Skeletal muscle tissue (tissue), 4 donors: ENCODE measurements around the gene NSUN4. TPM values are rescaled to one million over a fixed set of nuclear protein-coding genes. Genes with fewer than 3 reads are reported as not detected.
A peak's percentile ranks its signal among the peaks of the same experiment; 100 is the strongest.
"Not testable (repeated sequence)": the region's sequence is repeated elsewhere in the genome, so short reads cannot be mapped to it uniquely, and the experiment has no call there.

Source experiments
- H3K27ac ChIP-seq: one replicate; pipeline ENCODE4 v1.7.0; 2013; ENCODE audit warnings: mild to moderate bottlenecking, low read depth, low read length, inconsistent platforms
- H3K27me3 ChIP-seq, 3 donors: one replicate each; pipeline ENCODE4 v1.7.0; 2013; ENCODE audit warnings: low read length in 3 of 3; ENCODE audit not compliant: control insufficient read depth in 3 of 3, insufficient read depth in 3 of 3
- H3K36me3 ChIP-seq, 3 donors: one replicate each; pipeline ENCODE4 v1.7.0; 2013; ENCODE audit warnings: low read length in 3 of 3; ENCODE audit not compliant: control insufficient read depth in 3 of 3, insufficient read depth in 3 of 3
- H3K4me1 ChIP-seq, 3 donors: one replicate each; pipeline ENCODE4 v1.7.0; 2013; ENCODE audit warnings: low read length in 3 of 3, mild to moderate bottlenecking in 3 of 3; ENCODE audit not compliant: control insufficient read depth in 3 of 3, insufficient read depth in 3 of 3
- H3K4me3 ChIP-seq, 3 donors: one replicate each; pipeline ENCODE4 v1.7.0; 2013; ENCODE audit warnings: low read length in 3 of 3
- H3K9ac ChIP-seq, 3 donors: one replicate each; pipeline ENCODE4 v1.7.0; 2013; ENCODE audit warnings: low read length in 3 of 3, mild to moderate bottlenecking in 3 of 3, moderate library complexity in 2 of 3, low read depth in 1 of 3
- H3K9me3 ChIP-seq, 3 donors: one replicate each; pipeline ENCODE4 v1.7.0; 2013; ENCODE audit warnings: low read length in 3 of 3; ENCODE audit not compliant: control insufficient read depth in 3 of 3
- total RNA-seq: library from RNA; depleted of rRNA; stranded (reverse); fragments of >200 nt; gene quantifications from one replicate; pipeline ENCODE4 v1.2.3, GENCODE V29; 2014
- donor health status: Osteomylitis.

NSUN4 gene
- total RNA-seq, 1 donor from 2014 or later, result 11.5 TPM

DNA sequence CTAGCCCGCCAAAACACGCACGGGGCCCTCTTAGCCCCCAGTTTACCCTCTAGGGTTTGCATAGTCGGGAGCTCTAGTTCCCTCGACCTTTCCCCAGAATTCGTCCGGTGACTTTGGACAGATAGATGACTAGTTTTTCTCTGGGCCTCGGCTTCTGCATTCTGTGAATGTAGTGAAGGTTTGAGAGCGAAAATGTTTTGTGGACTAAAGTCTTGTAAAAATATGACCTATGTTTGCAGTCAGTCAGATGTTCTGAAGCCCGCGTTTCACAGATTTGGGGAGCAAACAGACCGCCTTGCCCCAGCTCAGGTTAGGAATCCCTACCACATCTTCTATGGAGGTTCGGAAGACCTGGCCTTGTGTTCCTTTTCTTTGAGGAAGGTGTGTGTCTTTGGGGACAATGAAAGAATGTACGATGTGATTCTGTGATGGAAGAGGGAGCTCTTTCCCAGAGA lies 36.7 kb upstream of the NSUN4 start:
- Histone ChIP-seq H3K9ac (peak overlapping the region; percentile 96 to 98 (median 97)), H3K4me1 (peaks cover 33 to 51% (median 34%) of the 10 kb centered on the region in 3 donors), H3K4me3 (peak overlapping the region; percentile 89 to 98 (median 92)), H3K9me3 (no peaks in the 10 kb centered on the region), H3K36me3 (peaks cover 2 to 5% (median 3%) of the 10 kb centered on the region in 3 donors), H3K27me3 (no peaks in the 10 kb centered on the region), H3K27ac (peak overlapping the region; percentile 99)

DNA sequence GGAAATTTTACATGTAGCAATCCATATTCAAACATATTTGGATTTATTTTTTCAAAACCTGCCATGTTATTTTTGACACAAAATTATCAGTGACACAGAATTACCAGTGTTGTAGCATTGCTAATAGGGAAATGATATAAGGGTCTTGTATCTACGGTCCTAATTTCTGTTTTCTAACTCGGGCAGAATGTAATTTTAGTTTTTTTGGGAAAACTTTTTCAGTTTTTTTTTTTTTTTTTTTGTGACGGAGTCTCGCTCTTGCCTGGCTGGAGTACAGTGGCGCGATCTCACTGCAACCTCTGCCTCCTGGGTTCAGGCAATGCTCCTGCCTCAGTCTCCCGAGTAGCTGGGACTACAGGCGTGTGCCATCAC lies 34.5 kb upstream of the NSUN4 start:
- H3K36me3 ChIP-seq, result peaks cover 14 to 16% (median 16%) of the 10 kb centered on the region in 3 donors
- no peaks in the 10 kb centered on the region for H3K9me3 ChIP-seq
- no peak overlapping the region for H3K27ac ChIP-seq
- no peak overlapping the region for H3K4me3 ChIP-seq
- no peak overlapping the region for H3K9ac ChIP-seq
- no peaks in the 10 kb centered on the region for H3K27me3 ChIP-seq
- H3K4me1 ChIP-seq, result peaks cover 24 to 31% (median 24%) of the 10 kb centered on the region in 3 donors

DNA sequence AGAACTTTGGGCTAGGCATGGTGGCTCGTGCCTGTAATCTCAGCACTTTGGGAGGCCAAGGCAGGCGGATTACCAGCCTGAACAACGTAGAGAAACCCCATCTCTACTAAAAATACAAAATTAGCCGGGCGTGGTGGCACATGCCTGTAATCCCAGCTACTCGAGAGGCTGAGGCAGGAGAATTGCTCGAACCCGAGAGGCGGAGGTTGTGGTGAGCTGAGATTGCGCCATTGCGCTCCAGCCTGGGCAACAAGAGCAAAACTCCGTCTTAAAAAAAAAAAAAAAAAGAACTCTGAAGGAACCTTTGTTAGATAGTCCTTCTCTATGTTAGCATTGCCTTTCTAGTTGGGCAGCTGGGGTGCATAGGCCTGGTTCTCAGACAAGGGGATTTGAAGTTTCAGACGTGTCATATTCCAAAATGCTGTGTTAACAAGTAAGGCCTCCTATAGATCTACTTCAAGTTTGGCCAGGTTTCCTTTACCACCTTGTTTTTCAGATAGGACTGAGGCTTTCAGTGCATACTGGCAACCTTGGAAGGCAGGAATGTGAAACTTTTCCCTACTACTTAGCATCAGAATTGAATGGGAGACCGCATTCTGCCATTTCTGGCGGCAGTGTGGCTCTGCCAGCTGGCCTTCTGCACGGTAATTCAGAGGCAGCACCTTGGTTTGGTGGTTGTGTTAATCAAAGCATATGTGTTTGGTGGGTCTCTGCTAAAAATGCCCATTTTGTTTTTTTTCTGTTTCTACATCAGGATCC lies 31.0 kb upstream of the NSUN4 start:
- Histone ChIP-seq H3K27ac (no peak overlapping the region), H3K9me3 (no peaks in the 10 kb centered on the region), H3K9ac (no peak overlapping the region), H3K4me1 (peaks cover 13 to 24% (median 15%) of the 10 kb centered on the region in 3 donors), H3K4me3 (no peak overlapping the region), H3K27me3 (no peaks in the 10 kb centered on the region), H3K36me3 (peaks cover 35 to 36% (median 36%) of the 10 kb centered on the region in 3 donors)

DNA sequence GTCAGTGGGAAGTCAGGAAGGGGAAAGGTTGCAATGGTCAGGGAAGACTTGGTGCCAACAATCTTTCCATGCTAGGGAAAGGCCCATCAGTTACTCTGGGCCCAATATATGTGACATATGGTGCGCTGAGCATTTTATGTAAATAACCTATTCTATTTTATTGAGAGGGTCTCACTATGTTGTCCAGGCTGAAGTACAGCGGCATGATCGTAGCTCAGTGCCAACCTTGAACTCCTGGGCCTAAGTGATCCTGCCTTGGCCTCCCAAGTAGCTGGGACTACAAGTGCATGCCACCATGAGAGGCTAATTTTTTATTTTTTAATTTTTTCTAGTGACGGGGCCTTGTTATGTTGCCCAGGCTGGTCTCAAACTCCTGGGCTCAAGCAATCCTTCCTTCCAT lies 30.3 kb upstream of the NSUN4 start:
- Histone ChIP-seq H3K36me3 (peaks cover 39 to 40% (median 40%) of the 10 kb centered on the region in 3 donors), H3K9ac (no peak overlapping the region), H3K9me3 (no peaks in the 10 kb centered on the region), H3K4me1 (peaks cover 6 to 19% (median 8%) of the 10 kb centered on the region in 3 donors), H3K27me3 (no peaks in the 10 kb centered on the region), H3K27ac (no peak overlapping the region), H3K4me3 (no peak overlapping the region)

DNA sequence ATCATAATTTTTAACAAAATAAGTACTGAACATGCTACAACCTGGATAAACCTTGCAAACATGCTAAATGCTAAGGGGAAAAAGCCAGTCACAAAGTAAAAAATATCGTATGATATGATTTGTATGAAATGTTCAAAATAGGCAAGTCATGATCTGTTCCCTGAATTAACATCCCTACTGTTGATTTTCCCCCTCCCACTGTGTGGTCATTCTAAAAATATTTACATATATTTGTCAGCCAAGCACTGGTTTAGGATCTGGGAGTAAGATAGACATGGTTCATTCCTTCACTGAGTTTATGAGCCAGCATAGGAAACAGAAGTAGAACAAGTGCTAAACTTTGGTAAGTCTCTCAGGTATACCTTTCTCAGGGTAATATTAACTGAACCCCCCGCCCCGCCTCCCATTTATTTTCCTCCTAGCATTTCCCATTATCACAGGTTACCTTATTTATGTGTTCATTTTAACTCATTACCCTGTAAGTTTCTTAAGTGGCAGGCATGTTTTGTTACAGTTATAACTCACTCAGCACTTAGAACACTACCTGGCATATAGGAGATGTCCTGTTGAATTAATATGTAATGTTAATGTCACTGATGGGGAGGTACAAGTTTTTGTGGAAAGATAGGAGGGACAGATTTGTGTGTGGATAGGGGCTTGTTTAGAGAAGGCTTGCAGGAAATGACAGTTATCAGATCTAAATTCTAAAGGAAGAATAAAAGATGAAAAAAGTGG lies 24.8 kb upstream of the NSUN4 start:
- Histone ChIP-seq H3K4me1 (no peaks in the 10 kb centered on the region), H3K27ac (no peak overlapping the region), H3K9ac (no peak overlapping the region), H3K4me3 (no peak overlapping the region), H3K9me3 (no peaks in the 10 kb centered on the region), H3K36me3 (peaks cover 32 to 39% (median 37%) of the 10 kb centered on the region in 3 donors), H3K27me3 (no peaks in the 10 kb centered on the region)

DNA sequence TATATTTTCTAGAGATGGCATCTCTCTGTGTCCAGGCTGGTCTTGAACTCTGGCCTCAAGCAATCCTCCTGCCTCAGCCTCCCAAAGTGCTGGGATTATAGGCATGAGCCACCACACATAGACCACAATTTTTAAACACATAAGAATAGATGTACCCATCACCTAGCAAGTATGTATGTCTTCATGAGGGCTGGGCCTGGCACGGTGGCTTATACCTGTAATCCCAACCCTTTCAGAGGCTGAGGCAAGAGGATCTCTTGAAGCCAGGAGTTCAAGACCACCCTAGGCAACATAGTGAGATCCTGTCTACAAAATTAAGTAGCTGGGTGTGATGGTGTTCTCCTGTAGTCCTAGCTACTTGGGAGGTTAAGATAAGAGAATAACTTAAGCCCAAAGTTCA lies 23.3 kb upstream of the NSUN4 start:
- no peaks in the 10 kb centered on the region for H3K9me3 ChIP-seq
- H3K36me3 ChIP-seq, result peaks cover 27 to 32% (median 31%) of the 10 kb centered on the region in 3 donors
- no peaks in the 10 kb centered on the region for H3K27me3 ChIP-seq
- H3K4me3 ChIP-seq, result no peak overlapping the region
- H3K27ac ChIP-seq, result no peak overlapping the region
- H3K4me1 ChIP-seq, result no peaks in the 10 kb centered on the region
- no peak overlapping the region for H3K9ac ChIP-seq

DNA sequence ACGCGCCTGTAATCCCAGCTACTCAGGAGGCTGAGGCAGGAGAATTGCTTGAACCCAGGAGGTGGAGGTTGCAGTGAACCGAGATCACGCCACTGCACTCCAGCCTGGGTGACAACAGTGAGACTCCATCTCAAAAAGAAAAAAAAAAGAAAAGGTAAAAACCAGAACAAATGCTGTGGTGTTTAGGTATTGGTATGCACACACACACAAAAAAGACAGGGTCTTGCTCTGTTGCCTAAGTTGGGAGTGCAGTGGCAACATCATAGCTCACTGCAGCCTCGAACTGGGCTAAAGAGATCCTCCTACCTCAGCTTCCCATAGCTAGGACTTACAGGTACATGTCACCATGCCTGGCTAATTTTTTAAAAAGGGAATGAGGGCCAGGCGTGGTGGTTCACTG lies 21.3 kb upstream of the NSUN4 start:
- not testable (repeated sequence) for H3K27me3 ChIP-seq, H3K27ac ChIP-seq, H3K9me3 ChIP-seq, H3K9ac ChIP-seq, H3K4me3 ChIP-seq, H3K4me1 ChIP-seq
- H3K36me3 ChIP-seq, result peaks cover 12 to 20% (median 20%) of the 10 kb centered on the region in 3 donors

DNA sequence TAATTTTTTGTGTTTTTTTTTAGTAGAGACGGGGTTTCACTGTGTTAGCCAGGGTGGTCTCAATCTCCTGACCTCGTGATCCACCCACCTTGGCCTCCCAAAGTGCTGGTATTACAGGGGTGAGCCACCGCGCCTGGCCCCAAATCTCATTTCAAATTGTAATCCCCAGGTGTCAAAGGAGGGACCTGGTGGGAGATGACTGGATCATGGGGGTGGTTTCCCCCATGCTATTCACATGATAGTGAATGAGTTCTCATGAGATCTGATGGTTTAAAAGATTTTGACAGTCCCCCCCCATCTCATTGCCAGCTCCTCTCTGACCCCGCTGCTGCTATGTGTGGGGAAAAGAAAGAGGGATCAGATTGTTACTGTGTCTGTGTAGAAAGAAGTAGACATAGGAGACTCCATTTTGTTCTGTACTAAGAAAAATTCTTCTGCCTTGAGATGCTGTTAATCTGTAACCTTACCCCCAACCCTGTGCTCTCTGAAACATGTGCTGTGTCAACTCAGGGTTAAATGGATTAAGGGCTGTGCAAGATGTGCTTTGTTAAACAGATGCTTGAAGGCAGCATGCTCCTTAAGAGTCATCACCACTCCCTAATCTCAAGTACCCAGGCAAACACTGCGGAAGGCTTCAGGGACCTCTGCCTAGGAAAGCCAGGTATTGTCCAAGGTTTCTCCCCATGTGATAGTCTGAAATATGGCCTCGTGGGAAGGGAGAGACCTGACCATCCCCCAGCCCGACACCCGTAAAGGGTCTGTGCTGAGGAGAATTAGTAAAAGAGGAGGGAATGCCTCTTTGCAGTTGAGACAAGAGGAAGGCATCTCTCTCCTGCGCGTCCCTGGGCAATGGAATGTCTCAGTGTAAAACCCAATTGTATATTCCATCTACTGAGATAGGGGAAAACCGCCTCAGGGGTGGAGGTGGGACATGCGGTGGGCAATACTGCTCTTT lies 20.4 kb upstream of the NSUN4 start:
- H3K36me3 ChIP-seq, result peaks cover 7 to 16% (median 13%) of the 10 kb centered on the region in 3 donors
- not testable (repeated sequence) for H3K9ac ChIP-seq, H3K4me1 ChIP-seq

DNA sequence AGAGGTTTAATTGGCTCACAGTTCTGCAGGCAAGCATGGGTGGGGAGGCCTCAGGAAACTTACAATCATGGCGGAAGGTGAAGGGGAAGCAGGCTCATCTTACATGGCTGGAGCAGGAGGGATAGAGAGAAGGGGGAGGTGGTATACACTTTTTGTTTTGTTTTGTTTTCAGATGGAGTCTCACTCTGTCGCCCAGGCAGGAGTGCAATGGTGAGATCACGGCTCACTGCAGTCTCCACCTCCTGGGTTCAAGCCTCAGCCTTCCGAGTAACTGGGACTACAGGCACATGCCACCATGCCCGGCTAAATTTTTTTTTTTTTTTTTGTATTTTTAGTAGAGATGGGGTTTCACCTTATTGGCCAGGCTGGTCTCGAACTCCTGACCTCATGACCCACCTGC lies 18.4 kb upstream of the NSUN4 start:
- H3K9me3 ChIP-seq, H3K4me3 ChIP-seq: not testable (repeated sequence)

More for the DNA sequence above, 20.4 kb upstream of the NSUN4 start:
- not testable (repeated sequence) for H3K9me3 ChIP-seq, H3K4me3 ChIP-seq, H3K27ac ChIP-seq, H3K27me3 ChIP-seq

More for the DNA sequence above, 18.4 kb upstream of the NSUN4 start:
- H3K36me3 ChIP-seq, H3K9ac ChIP-seq, H3K27ac ChIP-seq, H3K4me1 ChIP-seq, H3K27me3 ChIP-seq: not testable (repeated sequence)
